ENCODE data around the gene PARP11. TPM values are rescaled to one million over a fixed set of nuclear protein-coding genes. Genes with fewer than 3 reads are reported as not detected.

The PARP11 gene
- total and polyA plus RNA-seq, 3 donors from 2014 or later = 16.8 to 20.6 (median 20.5) TPM

GRCh38 chr12:3775385-3776035 is 97.7 kb downstream of the PARP11 start:
- WGBS, 2 donors = 83 to 86% methylated on average over 5 of the region's 5 CpGs
- intact Hi-C loops (cut with DNase I; ENCODE audit: low total_unique reads) = no loop called here
- no peaks in the 10 kb centered on the region for H3K4me1 ChIP-seq
- TF ChIP-seq CTCF (IDR thresholded peaks at IDR 0.05) = no peak
- TF ChIP-seq POLR2A (IDR thresholded peaks at IDR 0.05) = no peak
- H3K27ac ChIP-seq = no peak overlapping the region
- no peak for DNase-seq
- H3K36me3 ChIP-seq (ENCODE audit: low read depth, missing control alignments) = no peaks in the 10 kb centered on the region
- no peak overlapping the region for H3K4me3 ChIP-seq
- no peaks in the 10 kb centered on the region for H3K27me3 ChIP-seq
- no peaks in the 10 kb centered on the region for H3K9me3 ChIP-seq

GRCh38 chr12:3772380-3772779 is 100.8 kb downstream of the PARP11 start:
- Histone ChIP-seq H3K36me3 (ENCODE audit: low read depth, missing control alignments) (no peaks in the 10 kb centered on the region), H3K4me1 (no peaks in the 10 kb centered on the region), H3K27me3 (no peaks in the 10 kb centered on the region), H3K4me3 (no peak overlapping the region), H3K9me3 (no peaks in the 10 kb centered on the region), H3K27ac (no peak overlapping the region)
- intact Hi-C loops (cut with DNase I; ENCODE audit: low total_unique reads) = no loop called here
- TF ChIP-seq CTCF (IDR thresholded peaks at IDR 0.05) (no peak), POLR2A (IDR thresholded peaks at IDR 0.05) (no peak)
- DNase-seq = no peak
- WGBS, 2 donors = 46 to 58% methylated on average over 4 of the region's 4 CpGs

- H3K36me3 ChIP-seq (ENCODE audit: low read depth, missing control alignments) = no peaks in the 10 kb centered on the region
- no peaks in the 10 kb centered on the region for H3K27me3 ChIP-seq
- DNase-seq = no peak
- 69 to 71% methylated on average over 1 of the region's 1 CpG for WGBS, 2 donors
- no peak for TF ChIP-seq CTCF (IDR thresholded peaks at IDR 0.05)
- no peak for TF ChIP-seq POLR2A (IDR thresholded peaks at IDR 0.05)
- no peak overlapping the region for H3K27ac ChIP-seq
- no peak overlapping the region for H3K4me3 ChIP-seq
- no peaks in the 10 kb centered on the region for H3K9me3 ChIP-seq
- no peaks in the 10 kb centered on the region for H3K4me1 ChIP-seq
- intact Hi-C loops (cut with DNase I; ENCODE audit: low total_unique reads) = no loop called here
Measured at GRCh38 chr12:3771853-3772252, 101.3 kb downstream of the PARP11 start.

- Histone ChIP-seq H3K36me3 (ENCODE audit: low read depth, missing control alignments) (no peaks in the 10 kb centered on the region), H3K27me3 (no peaks in the 10 kb centered on the region), H3K27ac (no peak overlapping the region), H3K9me3 (no peaks in the 10 kb centered on the region), H3K4me1 (no peaks in the 10 kb centered on the region), H3K4me3 (no peak overlapping the region)
- WGBS, 2 donors = 93 to 94% methylated on average over 1 of the region's 1 CpG
- no peak for DNase-seq
- intact Hi-C loops (cut with DNase I; ENCODE audit: low total_unique reads) = no loop called here
- TF ChIP-seq POLR2A (IDR thresholded peaks at IDR 0.05) = no peak
- no peak for TF ChIP-seq CTCF (IDR thresholded peaks at IDR 0.05)
Measured at GRCh38 chr12:3770891-3771290, 102.3 kb downstream of the PARP11 start.

GRCh38 chr12:3768911-3769447 is 104.2 kb downstream of the PARP11 start:
- intact Hi-C loops (cut with DNase I; ENCODE audit: low total_unique reads) = no loop called here
- no peak overlapping the region for H3K4me3 ChIP-seq
- TF ChIP-seq CTCF (IDR thresholded peaks at IDR 0.05) = no peak
- no peak for TF ChIP-seq POLR2A (IDR thresholded peaks at IDR 0.05)
- no peaks in the 10 kb centered on the region for H3K36me3 ChIP-seq (ENCODE audit: low read depth, missing control alignments)
- H3K4me1 ChIP-seq = no peaks in the 10 kb centered on the region
- no peaks in the 10 kb centered on the region for H3K27me3 ChIP-seq
- H3K27ac ChIP-seq = no peak overlapping the region
- WGBS, 2 donors = 85 to 92% methylated on average over 3 of the region's 3 CpGs
- no peaks in the 10 kb centered on the region for H3K9me3 ChIP-seq
- no peak for DNase-seq
